Neural progenitor cell (in vitro differentiated cells): ENCODE results near the gene FAM107A. TPM values are rescaled to one million over a fixed set of nuclear protein-coding genes. Genes with fewer than 3 reads are reported as not detected.
A peak's percentile ranks its signal among the peaks of the same experiment; 100 is the strongest.

ENCODE experiments used
- DNase-seq: peaks from one replicate; pipeline ENCODE4 v3.0.0-alpha.2; 2016; ENCODE audit warnings: low spot score
- H2AFZ ChIP-seq: fragments of 200-600 bp; sonication (generic); replicated peaks from 2 replicates; pipeline ENCODE4 v1.6.1; 2016; ENCODE audit warnings: antibody characterized with exemption
- H3F3A ChIP-seq: fragments of 200-600 bp; sonication (generic); 2 replicates; pipeline ENCODE4 v1.6.1; 2016; ENCODE audit warnings: antibody characterized with exemption, low read depth
- H3K27ac ChIP-seq: fragments of 200-600 bp; sonication (generic); 2 replicates; pipeline ENCODE4 v1.5.1; 2016; ENCODE audit warnings: mild to moderate bottlenecking
- H3K27me3 ChIP-seq: fragments of 200-600 bp; sonication (generic); 2 replicates; pipeline ENCODE4 v1.6.1; 2016; ENCODE audit warnings: mild to moderate bottlenecking, moderate library complexity
- H3K36me3 ChIP-seq: fragments of 200-600 bp; sonication (generic); 2 replicates; pipeline ENCODE4 v1.5.1; 2016
- H3K4me1 ChIP-seq: fragments of 200-600 bp; sonication (generic); 2 replicates; pipeline ENCODE4 v1.6.1; 2016; ENCODE audit warnings: mixed run types
- H3K4me2 ChIP-seq: fragments of 200-600 bp; sonication (generic); 2 replicates; pipeline ENCODE4 v1.6.1; 2016
- H3K4me3 ChIP-seq: fragments of 200-600 bp; sonication (generic); 2 replicates; pipeline ENCODE4 v1.5.1; 2016
- H3K79me2 ChIP-seq: fragments of 200-600 bp; sonication (generic); 2 replicates; pipeline ENCODE4 v1.6.1; 2016; ENCODE audit warnings: low read depth
- H3K9ac ChIP-seq: fragments of 200-600 bp; sonication (generic); 2 replicates; pipeline ENCODE4 v1.6.1; 2016
- H3K9me3 ChIP-seq: fragments of 200-600 bp; sonication (generic); 2 replicates; pipeline ENCODE4 v1.5.1; 2016; ENCODE audit warnings: low read depth
- H4K20me1 ChIP-seq: fragments of 200-600 bp; sonication (generic); 2 replicates; pipeline ENCODE4 v1.6.1; 2016; ENCODE audit warnings: low read depth
- H3K27ac Mint-ChIP-seq: 3 replicates; pipeline ENCODE4 v1.8.0; 2021; ENCODE audit warnings: mixed read lengths
- H3K27me3 Mint-ChIP-seq: 2 replicates; pipeline ENCODE4 v1.8.0; 2022; ENCODE audit warnings: low read depth, mild to moderate bottlenecking, inconsistent platforms, moderate library complexity, mixed read lengths; ENCODE audit not compliant: insufficient read depth
- H3K36me3 Mint-ChIP-seq: 3 replicates; pipeline ENCODE4 v1.8.0; 2021; ENCODE audit warnings: mixed read lengths
- H3K4me1 Mint-ChIP-seq: 3 replicates; pipeline ENCODE4 v1.8.0; 2021; ENCODE audit warnings: mixed read lengths
- H3K4me3 Mint-ChIP-seq: 3 replicates; pipeline ENCODE4 v1.8.0; 2021; ENCODE audit warnings: mild to moderate bottlenecking, moderate library complexity, mixed read lengths
- H3K9me3 Mint-ChIP-seq: 3 replicates; pipeline ENCODE4 v1.8.0; 2020; ENCODE audit warnings: mixed read lengths
- EZH2 ChIP-seq: fragments of 200-600 bp; sonication (generic); IDR thresholded peaks from 2 replicates; pipeline ENCODE4 v1.6.1; 2017; ENCODE audit warnings: antibody characterized with exemption, mild to moderate bottlenecking, moderate library complexity
- EZH2phosphoT487 ChIP-seq: fragments of 200-600 bp; sonication (generic); IDR thresholded peaks from 2 replicates; pipeline ENCODE4 v1.6.1; 2017; ENCODE audit warnings: antibody characterized with exemption
- total RNA-seq: library from RNA; depleted of rRNA; stranded (reverse); fragments of >200 nt; gene quantifications from 2 replicates; pipeline ENCODE4 v1.2.3, GENCODE V29; 2015; ENCODE audit warnings: low replicate concordance
- TF ChIP-seq, protein P1 (sequence below): fragments of 200-600 bp; sonication (generic); IDR thresholded peaks from 2 replicates; pipeline ENCODE4 v1.5.1; 2017; ENCODE audit warnings: antibody characterized with exemption, mild to moderate bottlenecking

FAM107A gene
- total RNA-seq, 1 donor from 2014 or later, result 0.11 TPM

DNA sequence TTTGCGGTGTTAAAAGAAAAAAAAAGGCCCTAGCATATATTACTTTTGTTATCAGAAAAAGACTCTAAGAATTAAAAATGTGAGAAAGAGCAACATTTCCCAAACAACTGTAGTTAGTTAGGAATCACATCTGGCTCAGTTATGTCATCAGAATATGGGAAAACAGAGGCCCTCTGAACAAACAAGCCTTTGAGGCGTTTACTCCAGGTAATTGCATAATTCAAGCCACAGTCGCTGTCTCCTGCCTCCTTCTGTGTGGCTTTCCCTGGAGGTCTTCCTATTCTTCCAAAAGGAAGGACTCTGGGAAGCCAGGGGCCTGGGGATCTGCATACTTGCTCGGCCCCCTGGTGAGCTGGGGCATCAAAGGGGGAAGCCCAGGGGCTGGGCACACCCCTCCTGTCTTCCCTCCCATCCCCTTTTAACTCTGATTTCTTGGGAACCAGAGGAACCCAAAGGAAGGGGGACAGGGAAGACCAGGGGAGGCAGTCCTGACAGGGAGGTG lies 3.7 kb upstream of the FAM107A start:
- peaks cover 31% of the 10 kb centered on the region for H3K27me3 ChIP-seq
- Mint-ChIP-seq H3K36me3 (peaks cover 2% of the 10 kb centered on the region), H3K4me3 (peak overlapping the region; percentile 43), H3K27me3 (peaks cover 29% of the 10 kb centered on the region), H3K9me3 (peaks cover 8% of the 10 kb centered on the region), H3K27ac (peak overlapping the region; percentile 93), H3K4me1 (peaks cover 82% of the 10 kb centered on the region)
- TF ChIP-seq, protein P1, sequence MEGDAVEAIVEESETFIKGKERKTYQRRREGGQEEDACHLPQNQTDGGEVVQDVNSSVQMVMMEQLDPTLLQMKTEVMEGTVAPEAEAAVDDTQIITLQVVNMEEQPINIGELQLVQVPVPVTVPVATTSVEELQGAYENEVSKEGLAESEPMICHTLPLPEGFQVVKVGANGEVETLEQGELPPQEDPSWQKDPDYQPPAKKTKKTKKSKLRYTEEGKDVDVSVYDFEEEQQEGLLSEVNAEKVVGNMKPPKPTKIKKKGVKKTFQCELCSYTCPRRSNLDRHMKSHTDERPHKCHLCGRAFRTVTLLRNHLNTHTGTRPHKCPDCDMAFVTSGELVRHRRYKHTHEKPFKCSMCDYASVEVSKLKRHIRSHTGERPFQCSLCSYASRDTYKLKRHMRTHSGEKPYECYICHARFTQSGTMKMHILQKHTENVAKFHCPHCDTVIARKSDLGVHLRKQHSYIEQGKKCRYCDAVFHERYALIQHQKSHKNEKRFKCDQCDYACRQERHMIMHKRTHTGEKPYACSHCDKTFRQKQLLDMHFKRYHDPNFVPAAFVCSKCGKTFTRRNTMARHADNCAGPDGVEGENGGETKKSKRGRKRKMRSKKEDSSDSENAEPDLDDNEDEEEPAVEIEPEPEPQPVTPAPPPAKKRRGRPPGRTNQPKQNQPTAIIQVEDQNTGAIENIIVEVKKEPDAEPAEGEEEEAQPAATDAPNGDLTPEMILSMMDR, result no peak
- no peak for TF ChIP-seq EZH2
- no peak for TF ChIP-seq EZH2phosphoT487
- peaks cover 65% of the 10 kb centered on the region for H3K4me1 ChIP-seq
- peaks cover 45% of the 10 kb centered on the region for H3F3A ChIP-seq
- H3K9me3 ChIP-seq, result no peaks in the 10 kb centered on the region
- H3K4me3 ChIP-seq, result peak overlapping the region; percentile 28
- H3K9ac ChIP-seq, result no peak overlapping the region
- H4K20me1 ChIP-seq, result no peaks in the 10 kb centered on the region
- no peaks in the 10 kb centered on the region for H3K36me3 ChIP-seq
- no peak for DNase-seq
- peak overlapping the region; percentile 74 for H3K4me2 ChIP-seq
- peak overlapping the region; percentile 94 for H3K27ac ChIP-seq
- H2AFZ ChIP-seq, result no peak overlapping the region
- H3K79me2 ChIP-seq, result no peaks in the 10 kb centered on the region

DNA sequence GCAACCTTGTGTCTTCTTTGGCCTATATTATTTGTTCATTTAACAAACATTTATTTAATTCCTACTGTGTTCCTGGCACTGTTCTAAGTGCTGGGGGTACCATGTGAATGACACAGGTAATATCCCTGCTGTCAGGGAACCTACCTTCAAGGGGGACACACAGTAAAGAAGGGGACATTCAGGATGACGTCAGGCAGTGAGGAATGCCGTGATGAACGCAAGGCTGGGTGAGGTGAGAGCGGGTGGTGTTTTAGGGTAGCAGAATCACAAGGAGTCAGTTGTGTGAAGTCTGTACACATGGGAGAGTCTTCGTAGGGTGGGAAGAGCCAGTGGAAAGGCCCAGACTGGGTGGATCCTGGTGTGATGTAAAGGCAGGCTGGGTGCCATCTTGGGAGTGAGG lies 1.7 kb upstream of the FAM107A start:
- H2AFZ ChIP-seq, result no peak overlapping the region
- no peak overlapping the region for H3K4me3 ChIP-seq
- TF ChIP-seq, protein P1, result no peak
- TF ChIP-seq EZH2phosphoT487 (no peak), EZH2 (no peak)
- H3F3A ChIP-seq, result peaks cover 42% of the 10 kb centered on the region
- H3K27ac ChIP-seq, result no peak overlapping the region
- Mint-ChIP-seq H3K4me3 (no peak overlapping the region), H3K27ac (peak overlapping the region; percentile 55), H3K36me3 (peaks cover 2% of the 10 kb centered on the region), H3K27me3 (peaks cover 21% of the 10 kb centered on the region), H3K9me3 (peaks cover 8% of the 10 kb centered on the region), H3K4me1 (peaks cover 81% of the 10 kb centered on the region)
- no peaks in the 10 kb centered on the region for H3K79me2 ChIP-seq
- no peak for DNase-seq
- no peaks in the 10 kb centered on the region for H3K36me3 ChIP-seq
- no peaks in the 10 kb centered on the region for H3K9me3 ChIP-seq
- H4K20me1 ChIP-seq, result no peaks in the 10 kb centered on the region
- no peak overlapping the region for H3K4me2 ChIP-seq
- H3K27me3 ChIP-seq, result peaks cover 11% of the 10 kb centered on the region
- H3K4me1 ChIP-seq, result peaks cover 53% of the 10 kb centered on the region
- no peak overlapping the region for H3K9ac ChIP-seq

DNA sequence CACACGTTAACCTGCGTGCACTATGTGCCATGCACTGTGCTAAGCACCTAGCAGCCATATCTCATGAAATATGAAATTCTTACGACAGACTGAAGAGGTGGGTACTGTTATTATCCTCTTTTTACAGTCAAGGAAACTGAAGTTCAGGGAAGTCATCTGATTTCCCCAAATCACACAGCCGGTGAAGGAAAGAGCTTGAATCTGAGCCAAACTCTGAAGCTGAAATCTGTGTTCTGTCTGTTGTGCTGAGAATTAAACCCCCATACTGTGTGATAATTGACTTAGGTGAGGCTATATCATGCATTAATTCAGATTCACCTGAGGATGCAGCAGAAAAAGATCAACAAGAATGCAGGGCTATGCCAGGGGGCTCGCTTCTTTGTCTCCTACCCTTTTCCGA lies 475 bp downstream of the FAM107A start:
- no peak overlapping the region for H3K4me2 ChIP-seq
- H3K36me3 ChIP-seq, result no peaks in the 10 kb centered on the region
- no peak overlapping the region for H3K9ac ChIP-seq
- H3K27ac ChIP-seq, result no peak overlapping the region
- no peaks in the 10 kb centered on the region for H3K79me2 ChIP-seq
- H3K9me3 ChIP-seq, result no peaks in the 10 kb centered on the region
- DNase-seq, result no peak
- H3F3A ChIP-seq, result peaks cover 34% of the 10 kb centered on the region
- Mint-ChIP-seq H3K27ac (no peak overlapping the region), H3K27me3 (peaks cover 31% of the 10 kb centered on the region), H3K4me1 (peaks cover 84% of the 10 kb centered on the region), H3K4me3 (no peak overlapping the region), H3K9me3 (peaks cover 17% of the 10 kb centered on the region), H3K36me3 (peaks cover 5% of the 10 kb centered on the region)
- no peak overlapping the region for H2AFZ ChIP-seq
- peaks cover 6% of the 10 kb centered on the region for H3K27me3 ChIP-seq
- H3K4me3 ChIP-seq, result no peak overlapping the region
- TF ChIP-seq, protein P1, result no peak
- TF ChIP-seq EZH2phosphoT487 (no peak), EZH2 (no peak)
- H3K4me1 ChIP-seq, result peaks cover 47% of the 10 kb centered on the region
- no peaks in the 10 kb centered on the region for H4K20me1 ChIP-seq
